MM.1S (cell line): ENCODE data around the gene XPO6.

Experiments used
- EZH2 ChIP-seq: fragments of 300-600 bp; sonication (generic); optimal IDR thresholded peaks from 2 replicates; pipeline ENCODE3; 2017; ENCODE audit warnings: low read depth, mild to moderate bottlenecking, antibody characterized with exemption, low read length, mixed read lengths
- EZH2phosphoT487 ChIP-seq: fragments of 300-600 bp; sonication (generic); IDR thresholded peaks from 2 replicates; pipeline ENCODE4 v1.6.1; 2018; ENCODE audit warnings: antibody characterized with exemption, low read length
- TF ChIP-seq, protein P1 (sequence below): fragments of 300-600 bp; sonication (generic); IDR thresholded peaks from 2 replicates; pipeline ENCODE4 v1.5.1; 2016; ENCODE audit warnings: antibody characterized with exemption, low read length, mixed read lengths

DNA sequence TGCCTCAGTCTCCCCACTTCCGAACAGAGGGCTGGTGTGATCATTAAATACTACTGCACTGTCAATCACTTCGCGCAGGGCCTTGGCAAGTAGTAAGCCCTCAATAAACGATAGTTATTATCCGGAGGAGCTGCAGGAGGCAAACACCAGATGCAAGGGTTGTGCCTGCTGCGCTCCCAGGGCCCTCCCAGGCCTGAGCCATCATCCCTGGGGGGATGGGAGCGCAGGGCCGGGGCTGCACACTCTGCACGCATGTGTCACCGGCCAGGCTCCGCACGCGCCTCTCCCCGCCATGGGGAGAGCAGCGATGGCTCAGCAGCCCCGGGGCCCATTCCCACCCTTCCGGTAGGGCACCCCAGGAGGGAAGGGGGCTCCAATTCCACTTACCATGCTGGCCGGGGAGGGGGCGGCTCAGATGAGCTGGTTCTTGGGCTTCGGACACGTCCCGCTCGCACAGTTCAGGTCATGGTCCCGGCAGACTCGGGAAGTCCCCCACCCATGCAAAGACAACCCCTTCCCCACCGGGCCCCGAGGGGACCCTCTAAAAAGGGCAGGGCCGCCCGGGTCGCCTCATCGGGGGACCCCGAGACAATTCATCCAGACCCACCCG is 681 bp downstream of the XPO6 start:
- TF ChIP-seq, protein P1, sequence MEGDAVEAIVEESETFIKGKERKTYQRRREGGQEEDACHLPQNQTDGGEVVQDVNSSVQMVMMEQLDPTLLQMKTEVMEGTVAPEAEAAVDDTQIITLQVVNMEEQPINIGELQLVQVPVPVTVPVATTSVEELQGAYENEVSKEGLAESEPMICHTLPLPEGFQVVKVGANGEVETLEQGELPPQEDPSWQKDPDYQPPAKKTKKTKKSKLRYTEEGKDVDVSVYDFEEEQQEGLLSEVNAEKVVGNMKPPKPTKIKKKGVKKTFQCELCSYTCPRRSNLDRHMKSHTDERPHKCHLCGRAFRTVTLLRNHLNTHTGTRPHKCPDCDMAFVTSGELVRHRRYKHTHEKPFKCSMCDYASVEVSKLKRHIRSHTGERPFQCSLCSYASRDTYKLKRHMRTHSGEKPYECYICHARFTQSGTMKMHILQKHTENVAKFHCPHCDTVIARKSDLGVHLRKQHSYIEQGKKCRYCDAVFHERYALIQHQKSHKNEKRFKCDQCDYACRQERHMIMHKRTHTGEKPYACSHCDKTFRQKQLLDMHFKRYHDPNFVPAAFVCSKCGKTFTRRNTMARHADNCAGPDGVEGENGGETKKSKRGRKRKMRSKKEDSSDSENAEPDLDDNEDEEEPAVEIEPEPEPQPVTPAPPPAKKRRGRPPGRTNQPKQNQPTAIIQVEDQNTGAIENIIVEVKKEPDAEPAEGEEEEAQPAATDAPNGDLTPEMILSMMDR, result no peak
- no peak for TF ChIP-seq EZH2
- TF ChIP-seq EZH2phosphoT487, result no peak
